A204.1 (cell line): ENCODE data around the gene VPS11.

ENCODE experiments used
- FAIRE-seq: peaks from 2 replicates; lab custom pipeline; 2012; peaks lifted over from hg19 to GRCh38; lab: Jason Lieb, UNC

The VPS11 gene

DNA sequence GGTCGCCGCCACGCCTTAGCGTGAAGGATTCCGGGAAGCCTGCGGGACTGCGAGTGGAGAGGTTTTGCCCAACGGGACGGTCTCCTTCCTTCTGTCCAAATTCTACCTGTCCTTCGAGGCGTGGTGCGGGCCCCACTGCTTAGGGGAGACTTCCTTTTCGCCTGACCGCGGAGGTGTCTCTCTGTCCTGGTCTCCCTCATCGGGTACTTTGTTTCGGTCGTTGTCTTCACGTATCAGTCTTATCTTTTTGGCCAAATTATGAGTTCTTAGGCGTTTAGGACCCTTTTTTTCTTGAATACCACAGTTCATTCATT is 54.1 kb downstream of the VPS11 start:
- no peak for FAIRE-seq

DNA sequence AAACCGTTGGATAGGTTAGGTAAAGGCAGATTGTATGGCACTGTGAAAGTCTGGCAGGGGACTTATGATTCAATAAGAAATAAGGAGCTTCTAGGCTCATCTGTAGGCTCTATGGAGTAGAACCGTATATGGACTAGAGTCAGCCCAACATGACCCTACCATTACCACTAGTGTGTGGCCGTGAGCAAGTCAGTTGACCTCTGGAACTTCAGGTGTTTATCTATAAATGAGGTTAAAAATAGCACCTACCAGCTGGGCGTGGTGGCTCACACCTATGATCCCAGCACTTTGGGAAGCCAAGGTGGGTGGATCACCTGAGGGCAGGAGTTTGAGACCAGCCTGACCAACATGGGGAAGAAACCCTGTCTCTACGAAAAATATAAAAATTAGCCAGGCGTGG is 58.2 kb downstream of the VPS11 start:
- FAIRE-seq = no peak

DNA sequence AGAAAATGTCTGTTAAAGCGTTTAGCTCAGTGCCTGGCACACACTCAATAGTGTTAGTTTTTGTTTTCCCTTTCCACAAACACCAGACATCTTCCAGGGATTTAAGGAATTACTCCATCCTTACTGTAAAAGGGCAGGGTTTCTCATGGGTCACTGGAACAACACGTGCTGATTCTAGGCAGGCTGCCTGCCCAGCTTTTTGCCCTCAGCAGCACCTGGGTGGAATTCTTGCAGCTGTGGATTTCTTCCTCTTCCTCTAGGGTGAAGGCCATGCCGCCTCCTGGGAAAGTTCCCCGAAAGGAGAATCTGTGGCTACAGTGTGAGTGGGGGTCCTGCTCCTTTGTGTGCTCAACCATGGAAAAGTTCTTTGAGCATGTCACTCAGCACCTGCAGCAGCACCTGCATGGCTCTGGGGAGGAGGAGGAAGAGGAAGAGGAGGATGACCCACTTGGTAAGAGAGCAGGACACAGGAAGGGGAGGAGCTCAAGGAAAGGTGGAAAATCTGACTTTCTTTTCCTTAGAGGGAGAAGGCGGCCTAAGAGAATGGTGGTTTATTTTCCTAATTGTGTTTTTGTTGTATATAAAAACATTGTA is 59.2 kb downstream of the VPS11 start:
- no peak for FAIRE-seq

DNA sequence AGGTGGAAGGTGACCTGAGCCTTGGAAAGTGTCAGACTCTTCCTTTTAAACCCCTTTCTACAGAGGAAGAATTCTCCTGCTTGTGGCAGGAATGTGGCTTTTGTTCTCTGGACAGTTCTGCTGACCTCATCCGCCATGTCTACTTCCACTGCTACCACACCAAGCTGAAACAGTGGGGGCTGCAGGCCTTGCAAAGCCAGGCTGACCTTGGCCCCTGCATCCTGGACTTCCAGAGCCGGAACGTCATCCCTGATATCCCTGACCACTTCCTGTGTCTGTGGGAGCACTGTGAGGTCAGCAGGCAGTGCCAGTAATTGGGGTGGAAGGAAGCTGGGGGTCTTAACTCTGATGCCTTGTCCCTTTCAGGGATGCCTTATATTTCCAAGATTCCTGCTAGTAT is 63.0 kb downstream of the VPS11 start:
- no peak for FAIRE-seq
